OCI-LY7 (cell line): ENCODE data around the gene IL32. TPM values are rescaled to one million over a fixed set of nuclear protein-coding genes. Genes with fewer than 3 reads are reported as not detected.

Source experiments
- BruUV-seq: library from RNA; stranded (reverse); fragments of 400-500 nt; replicated peaks from 2 replicates; lab custom pipeline; 2021; lab: Mats Ljungman, UMichigan
- CTCF ChIA-PET: fragments of 300-600 bp; sonication (Branson Sonifier 250); formaldehyde crosslinking; loops from one replicate; lab custom pipeline; 2022; ENCODE audit warnings: antibody characterized with exemption; ENCODE audit not compliant: unreplicated experiment; lab: Charles Lee
- POLR2A ChIA-PET: fragments of 300-600 bp; sonication (Branson Sonifier 250); formaldehyde crosslinking; loops from one replicate; lab custom pipeline; 2022; ENCODE audit warnings: antibody characterized with exemption; lab: Charles Lee
- DNase-seq: peaks from one replicate; pipeline ENCODE4 v3.0.0-alpha.2; 2015; ENCODE audit warnings: low spot score
- H2AFZ ChIP-seq: fragments of 200-600 bp; sonication (generic), shearing (Covaris generic); 2 replicates; pipeline ENCODE4 v1.6.1; 2014; ENCODE audit warnings: mild to moderate bottlenecking, antibody characterized with exemption, low read length, moderate library complexity
- H3K27ac ChIP-seq: fragments of 200-600 bp; sonication (generic); 2 replicates; pipeline ENCODE4 v1.5.1; 2014; ENCODE audit warnings: mixed run types, low read depth, mild to moderate bottlenecking, moderate library complexity, low read length, inconsistent platforms; ENCODE audit not compliant: poor library complexity, severe bottlenecking
- H3K36me3 ChIP-seq: fragments of 200-600 bp; sonication (generic); 2 replicates; pipeline ENCODE4 v1.6.1; 2014; ENCODE audit warnings: mild to moderate bottlenecking, antibody characterized with exemption, low read length, moderate library complexity, mixed read lengths; ENCODE audit not compliant: insufficient read depth
- H3K4me1 ChIP-seq: fragments of 200-600 bp; sonication (generic); 2 replicates; pipeline ENCODE4 v1.5.1; 2014; ENCODE audit warnings: mild to moderate bottlenecking, low read length; ENCODE audit not compliant: insufficient read depth, poor library complexity, severe bottlenecking
- H3K4me2 ChIP-seq: fragments of 200-600 bp; sonication (generic); 2 replicates; pipeline ENCODE4 v1.6.1; 2014; ENCODE audit warnings: mild to moderate bottlenecking, low read length
- H3K4me3 ChIP-seq: fragments of 200-600 bp; sonication (generic); 2 replicates; pipeline ENCODE4 v1.5.1; 2014; ENCODE audit warnings: mild to moderate bottlenecking, low read depth, low read length; ENCODE audit not compliant: poor library complexity, severe bottlenecking
- H3K79me2 ChIP-seq: fragments of 200-600 bp; sonication (generic); 2 replicates; pipeline ENCODE4 v1.6.1; 2016; ENCODE audit warnings: low read depth, mild to moderate bottlenecking, low read length, moderate library complexity, mixed read lengths; ENCODE audit not compliant: insufficient read depth
- H3K9me2 ChIP-seq: fragments of 200-600 bp; sonication (generic); 2 replicates; pipeline ENCODE4 v1.6.1; 2016; ENCODE audit warnings: mild to moderate bottlenecking, low read length, mixed read lengths; ENCODE audit not compliant: insufficient read depth
- H3K9me3 ChIP-seq: fragments of 200-600 bp; sonication (generic); 2 replicates; pipeline ENCODE4 v1.6.1; 2014; ENCODE audit warnings: mild to moderate bottlenecking, mixed run types, low read length, mixed read lengths
- H4K20me1 ChIP-seq: fragments of 200-600 bp; sonication (generic); 2 replicates; pipeline ENCODE4 v1.6.1; 2014; ENCODE audit warnings: mild to moderate bottlenecking, antibody characterized with exemption, low read length, moderate library complexity, mixed read lengths; ENCODE audit not compliant: insufficient read depth
- EZH2phosphoT487 ChIP-seq: fragments of 200-600 bp; sonication (generic); IDR thresholded peaks from 2 replicates; pipeline ENCODE4 v1.6.1; 2018; ENCODE audit warnings: low read depth, borderline replicate concordance, mild to moderate bottlenecking, mixed run types, antibody characterized with exemption, low read length, moderate library complexity, mixed read lengths
- intact Hi-C: fragments of 100-400 bp; cut with micrococcal nuclease; formaldehyde crosslinking; loops from one replicate; pipeline ENCODE4 v1.10.0; 2022; ENCODE audit not compliant: unreplicated experiment
- total RNA-seq, 2 experiments: library from RNA; depleted of rRNA in 1 of 2; stranded (reverse); fragments of >200 nt in 1 of 2; shearing (Covaris generic) in 1 of 2; gene quantifications; 2 replicates each; pipeline ENCODE4 v1.2.3, GENCODE V29; 2014 to 2022
- TF ChIP-seq, protein P1 (sequence below): fragments of 200-600 bp; sonication (generic); conservative IDR thresholded peaks from 2 replicates; pipeline ENCODE4 v1.5.1; 2014; ENCODE audit warnings: mild to moderate bottlenecking, antibody characterized with exemption, low read length, moderate library complexity, mixed read lengths

IL32 gene
- total RNA-seq, 2 experiments from 2014 or later = not detected

GRCh38 chr16:3026609-3027488, 38.6 kb upstream of the IL32 start:
- BruUV-seq = no TSS peak
- no peak overlapping the region for H2AFZ ChIP-seq
- TF ChIP-seq EZH2phosphoT487 = no peak
- TF ChIP-seq, protein P1, sequence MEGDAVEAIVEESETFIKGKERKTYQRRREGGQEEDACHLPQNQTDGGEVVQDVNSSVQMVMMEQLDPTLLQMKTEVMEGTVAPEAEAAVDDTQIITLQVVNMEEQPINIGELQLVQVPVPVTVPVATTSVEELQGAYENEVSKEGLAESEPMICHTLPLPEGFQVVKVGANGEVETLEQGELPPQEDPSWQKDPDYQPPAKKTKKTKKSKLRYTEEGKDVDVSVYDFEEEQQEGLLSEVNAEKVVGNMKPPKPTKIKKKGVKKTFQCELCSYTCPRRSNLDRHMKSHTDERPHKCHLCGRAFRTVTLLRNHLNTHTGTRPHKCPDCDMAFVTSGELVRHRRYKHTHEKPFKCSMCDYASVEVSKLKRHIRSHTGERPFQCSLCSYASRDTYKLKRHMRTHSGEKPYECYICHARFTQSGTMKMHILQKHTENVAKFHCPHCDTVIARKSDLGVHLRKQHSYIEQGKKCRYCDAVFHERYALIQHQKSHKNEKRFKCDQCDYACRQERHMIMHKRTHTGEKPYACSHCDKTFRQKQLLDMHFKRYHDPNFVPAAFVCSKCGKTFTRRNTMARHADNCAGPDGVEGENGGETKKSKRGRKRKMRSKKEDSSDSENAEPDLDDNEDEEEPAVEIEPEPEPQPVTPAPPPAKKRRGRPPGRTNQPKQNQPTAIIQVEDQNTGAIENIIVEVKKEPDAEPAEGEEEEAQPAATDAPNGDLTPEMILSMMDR = no peak
- intact Hi-C loops = no loop called here
- POLR2A ChIA-PET = no interaction called here
- no peak overlapping the region for H3K27ac ChIP-seq
- H3K4me1 ChIP-seq = peaks cover 27% of the 10 kb centered on the region
- no peaks in the 10 kb centered on the region for H3K9me3 ChIP-seq
- no peak overlapping the region for H3K4me3 ChIP-seq
- H3K79me2 ChIP-seq = no peaks in the 10 kb centered on the region
- DNase-seq = no peak
- CTCF ChIA-PET = interaction anchor here (1.5 kb wide), 1 partner anchor 23 kb away, joined by 5 read pairs; no protein-coding TSS in a partner anchor
- no peaks in the 10 kb centered on the region; the same call in 1 of the 2 replicates for H4K20me1 ChIP-seq
- no peak overlapping the region for H3K4me2 ChIP-seq
- peaks cover 16% of the 10 kb centered on the region for H3K36me3 ChIP-seq
- no peaks in the 10 kb centered on the region for H3K9me2 ChIP-seq

GRCh38 chr16:3027489-3027795, 38.0 kb upstream of the IL32 start:
- BruUV-seq = no TSS peak
- no peak for DNase-seq
- no peaks in the 10 kb centered on the region; the same call in 1 of the 2 replicates for H4K20me1 ChIP-seq
- CTCF ChIA-PET = interaction anchor here (0.6 to 1.6 kb wide), 5 partner anchors 11 to 275 kb away, joined by 4 to 12 read pairs (median 5); partner anchors contain the start of gene SRRM2
- TF ChIP-seq, protein P1 = no peak
- TF ChIP-seq EZH2phosphoT487 = no peak
- H3K27ac ChIP-seq = no peak overlapping the region
- no peak overlapping the region for H2AFZ ChIP-seq
- peaks cover 16% of the 10 kb centered on the region for H3K36me3 ChIP-seq
- H3K4me1 ChIP-seq = peaks cover 21% of the 10 kb centered on the region
- intact Hi-C loops = no loop called here
- no peak overlapping the region for H3K4me3 ChIP-seq
- no peaks in the 10 kb centered on the region for H3K9me2 ChIP-seq
- H3K4me2 ChIP-seq = no peak overlapping the region
- H3K9me3 ChIP-seq = no peaks in the 10 kb centered on the region
- POLR2A ChIA-PET = interaction anchor here (0.6 to 1.1 kb wide), 2 partner anchors 8 to 108 kb away, joined by 3 read pairs; no protein-coding TSS in a partner anchor
- H3K79me2 ChIP-seq = no peaks in the 10 kb centered on the region
